ENCODE results near the gene KBTBD8. TPM values are rescaled to one million over a fixed set of nuclear protein-coding genes. Genes with fewer than 3 reads are reported as not detected.
A peak's percentile ranks its signal among the peaks of the same experiment; 100 is the strongest.

The KBTBD8 gene
- total and polyA plus RNA-seq, 9 of the 15 experiments (the other 6 are each of a cell fraction or from before 2014, with no cell fraction given) = 2.7 to 9.1 (median 5.6) TPM

DNA sequence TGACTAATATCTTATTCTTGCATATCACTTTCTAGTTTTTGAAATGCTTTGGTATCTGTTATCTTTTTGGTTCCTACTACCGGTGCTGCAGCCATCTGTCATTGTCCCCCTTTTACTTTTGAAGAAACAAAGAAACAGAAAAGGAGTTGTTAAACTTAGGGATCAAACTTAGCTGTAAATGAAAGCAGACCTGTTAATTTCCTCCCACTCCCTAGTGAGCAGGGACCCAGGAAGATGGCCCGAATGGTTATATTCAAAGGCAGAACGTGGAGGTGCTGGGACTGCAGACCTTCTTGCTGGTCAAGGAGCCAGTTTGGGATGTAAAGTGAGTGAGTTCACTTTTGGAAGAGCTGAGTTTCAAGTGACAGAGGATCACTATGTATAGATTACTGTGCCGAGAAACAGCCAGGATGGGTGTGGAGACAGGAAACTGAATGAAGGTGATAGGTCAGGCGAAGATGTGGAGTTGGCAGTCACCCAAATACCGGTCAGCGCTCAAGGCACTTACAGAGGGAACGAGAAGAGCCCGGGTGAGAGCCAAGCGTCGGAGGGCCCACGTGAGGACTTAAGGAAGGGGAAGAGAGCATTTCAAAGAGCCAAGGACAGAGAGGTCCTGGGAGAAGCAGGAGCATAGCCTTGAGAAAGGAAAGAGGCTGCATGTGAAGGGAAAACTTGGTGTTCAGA is 20.1 kb downstream of the KBTBD8 start (continued):
- peak; percentile 69 for TF ChIP-seq NR2C1 (IDR thresholded peaks at IDR 0.05)
- TF ChIP-seq NR2C1 (tag; IDR thresholded peaks at IDR 0.05) = peak; percentile 63
- no peak for TF ChIP-seq ZBTB43 (CRISPR knock-in tag; IDR thresholded peaks at IDR 0.05)
- no peak for TF ChIP-seq ETV5 (CRISPR knock-in tag; IDR thresholded peaks at IDR 0.05; ENCODE audit: low read depth)
- peak; percentile 59 for TF ChIP-seq CXXC5 (CRISPR knock-in tag; IDR thresholded peaks at IDR 0.05)
- TF ChIP-seq JUND (IDR thresholded peaks at IDR 0.05; ENCODE audit: borderline replicate concordance, low read depth, low read length) = no peak
- TF ChIP-seq JUND (tag; IDR thresholded peaks at IDR 0.05; ENCODE audit: borderline replicate concordance, low read depth, low read length) = no peak
- TF ChIP-seq POU5F1 (IDR thresholded peaks at IDR 0.05; ENCODE audit: borderline replicate concordance, low read depth, low read length, partially characterized antibody) = no peak
- no peak for TF ChIP-seq PTBP1 (IDR thresholded peaks at IDR 0.05; ENCODE audit: low read depth, low read length)
- no peak for TF ChIP-seq MCM2 (IDR thresholded peaks at IDR 0.05; ENCODE audit: low read depth)
- no peak for TF ChIP-seq MAX (CRISPR knock-in tag; IDR thresholded peaks at IDR 0.05)
- TF ChIP-seq, protein P1, sequence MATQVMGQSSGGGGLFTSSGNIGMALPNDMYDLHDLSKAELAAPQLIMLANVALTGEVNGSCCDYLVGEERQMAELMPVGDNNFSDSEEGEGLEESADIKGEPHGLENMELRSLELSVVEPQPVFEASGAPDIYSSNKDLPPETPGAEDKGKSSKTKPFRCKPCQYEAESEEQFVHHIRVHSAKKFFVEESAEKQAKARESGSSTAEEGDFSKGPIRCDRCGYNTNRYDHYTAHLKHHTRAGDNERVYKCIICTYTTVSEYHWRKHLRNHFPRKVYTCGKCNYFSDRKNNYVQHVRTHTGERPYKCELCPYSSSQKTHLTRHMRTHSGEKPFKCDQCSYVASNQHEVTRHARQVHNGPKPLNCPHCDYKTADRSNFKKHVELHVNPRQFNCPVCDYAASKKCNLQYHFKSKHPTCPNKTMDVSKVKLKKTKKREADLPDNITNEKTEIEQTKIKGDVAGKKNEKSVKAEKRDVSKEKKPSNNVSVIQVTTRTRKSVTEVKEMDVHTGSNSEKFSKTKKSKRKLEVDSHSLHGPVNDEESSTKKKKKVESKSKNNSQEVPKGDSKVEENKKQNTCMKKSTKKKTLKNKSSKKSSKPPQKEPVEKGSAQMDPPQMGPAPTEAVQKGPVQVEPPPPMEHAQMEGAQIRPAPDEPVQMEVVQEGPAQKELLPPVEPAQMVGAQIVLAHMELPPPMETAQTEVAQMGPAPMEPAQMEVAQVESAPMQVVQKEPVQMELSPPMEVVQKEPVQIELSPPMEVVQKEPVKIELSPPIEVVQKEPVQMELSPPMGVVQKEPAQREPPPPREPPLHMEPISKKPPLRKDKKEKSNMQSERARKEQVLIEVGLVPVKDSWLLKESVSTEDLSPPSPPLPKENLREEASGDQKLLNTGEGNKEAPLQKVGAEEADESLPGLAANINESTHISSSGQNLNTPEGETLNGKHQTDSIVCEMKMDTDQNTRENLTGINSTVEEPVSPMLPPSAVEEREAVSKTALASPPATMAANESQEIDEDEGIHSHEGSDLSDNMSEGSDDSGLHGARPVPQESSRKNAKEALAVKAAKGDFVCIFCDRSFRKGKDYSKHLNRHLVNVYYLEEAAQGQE (IDR thresholded peaks at IDR 0.05; ENCODE audit: borderline replicate concordance) = no peak
- TF ChIP-seq, protein P1 (CRISPR knock-in tag; IDR thresholded peaks at IDR 0.05; ENCODE audit: low read depth) = no peak
- no peak for TF ChIP-seq SNRNP70 (optimal IDR thresholded peaks at IDR 0.05; ENCODE audit: low read depth, low read length)
- TF ChIP-seq FOXJ2 (tag; IDR thresholded peaks at IDR 0.05) = no peak
- TF ChIP-seq SIX5 (IDR thresholded peaks at IDR 0.05; ENCODE audit: borderline replicate concordance in 1 of 2, insufficient read depth in 1 of 2, low read depth in 1 of 2, low read length in 2 of 2) = no peak
- no peak for TF ChIP-seq BRD4 (IDR thresholded peaks at IDR 0.05)
- no peak for TF ChIP-seq ZNF277 (CRISPR knock-in tag; IDR thresholded peaks at IDR 0.05; ENCODE audit: borderline replicate concordance)
